ENCODE data around the gene EOGT.

Gene EOGT

GRCh38 chr3:69048990-69049389 lies 35.5 kb upstream of the EOGT start:
- no peak overlapping the region for H3K4me3 ChIP-seq (replicated peaks; ENCODE audit: low read depth, low read length)
- TF ChIP-seq CTCF (IDR thresholded peaks at IDR 0.05; ENCODE audit: low read length, missing control alignments) = no peak
- DNase-seq (ENCODE audit: low read depth) = no peak

DNA sequence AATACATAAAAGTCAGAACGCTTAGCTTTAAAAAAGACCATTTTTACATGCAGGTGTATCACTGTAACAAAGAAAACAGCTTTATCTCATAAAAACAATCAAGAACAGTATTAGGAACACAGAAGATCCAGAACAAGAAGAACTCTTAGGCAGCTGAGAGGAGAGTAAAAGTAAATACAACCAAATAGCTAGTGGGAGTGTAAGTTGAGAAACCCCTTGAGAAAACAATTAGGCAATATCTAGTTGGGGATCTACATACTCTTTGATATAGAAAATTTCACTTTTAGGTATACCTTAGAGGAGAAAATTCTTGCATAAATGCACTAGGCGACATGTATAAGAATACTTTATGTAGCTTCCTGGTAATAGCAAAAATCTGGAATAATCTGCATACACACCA lies 31.1 kb upstream of the EOGT start:
- peak; percentile 18 for DNase-seq (ENCODE audit: low read depth)
- no peak overlapping the region for H3K4me3 ChIP-seq (replicated peaks; ENCODE audit: low read depth, low read length)
- no peak for TF ChIP-seq CTCF (IDR thresholded peaks at IDR 0.05; ENCODE audit: low read length, missing control alignments)

DNA sequence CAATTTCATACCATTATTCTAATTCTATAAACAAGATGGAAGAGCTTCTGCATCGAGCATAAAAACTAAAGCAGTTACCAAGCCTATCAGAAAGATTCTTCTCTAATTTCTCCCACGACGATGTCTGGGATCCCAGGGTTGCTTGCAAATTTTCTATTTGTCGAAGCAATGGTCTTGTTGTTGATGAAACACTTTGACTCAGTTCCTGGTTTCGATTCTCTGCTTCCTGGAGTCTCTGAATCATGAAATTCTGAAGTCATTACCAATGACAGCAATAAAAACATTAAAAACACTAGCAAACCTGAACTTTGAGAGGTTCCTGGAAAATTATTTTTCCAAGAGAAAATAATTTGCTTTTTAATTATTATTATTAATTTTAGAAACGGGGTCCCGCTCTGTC lies 20.0 kb upstream of the EOGT start:
- no peak for TF ChIP-seq CTCF (IDR thresholded peaks at IDR 0.05; ENCODE audit: low read length, missing control alignments)
- peak; percentile 75 for DNase-seq (ENCODE audit: low read depth)
- no peak overlapping the region for H3K4me3 ChIP-seq (replicated peaks; ENCODE audit: low read depth, low read length)

DNA sequence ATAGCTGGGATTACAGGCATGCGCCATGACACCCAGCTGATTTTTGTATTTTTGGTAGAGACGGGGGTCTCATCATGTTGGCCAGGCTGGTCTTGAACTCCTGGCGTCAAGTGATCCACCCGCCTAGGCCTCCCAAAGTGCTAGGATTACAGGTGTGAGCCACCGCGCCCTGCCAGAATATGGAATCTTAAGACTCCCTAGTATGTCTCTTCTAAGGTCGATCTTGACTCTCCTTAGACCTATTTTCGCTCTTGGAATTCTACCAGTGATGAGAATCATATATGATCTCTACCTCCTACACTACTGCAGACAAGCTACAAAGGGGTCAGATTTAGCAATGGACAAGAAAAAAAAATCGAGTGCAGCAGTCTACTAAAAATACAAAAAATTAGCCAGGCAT lies 19.3 kb upstream of the EOGT start:
- no peak for DNase-seq (ENCODE audit: low read depth)
- H3K4me3 ChIP-seq (replicated peaks; ENCODE audit: low read depth, low read length) = no peak overlapping the region
- no peak for TF ChIP-seq CTCF (IDR thresholded peaks at IDR 0.05; ENCODE audit: low read length, missing control alignments)

- TF ChIP-seq CTCF (IDR thresholded peaks at IDR 0.05; ENCODE audit: low read length, missing control alignments) = no peak
- peak; percentile 58 for DNase-seq (ENCODE audit: low read depth)
- H3K4me3 ChIP-seq (replicated peaks; ENCODE audit: low read depth, low read length) = no peak overlapping the region
Observed at GRCh38 chr3:69032142-69032541, 18.7 kb upstream of the EOGT start.

DNA sequence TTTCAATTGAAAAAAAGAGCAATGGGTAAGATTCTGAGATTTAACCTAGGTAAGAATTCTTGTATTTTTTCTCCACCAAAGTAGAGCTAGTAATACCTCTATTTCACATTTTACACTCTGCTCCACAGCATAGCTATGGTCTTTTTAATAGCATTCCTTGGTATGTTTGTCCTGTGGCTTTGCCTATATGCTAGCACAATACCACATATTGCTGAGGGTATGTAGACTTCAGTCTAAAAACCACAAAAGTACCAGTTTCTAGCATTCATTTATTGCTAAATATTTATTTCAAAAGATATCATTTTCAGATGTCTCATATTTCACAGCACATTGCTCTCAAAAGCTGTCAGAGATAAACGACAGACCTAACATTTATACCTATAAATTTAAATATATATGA lies 18.2 kb upstream of the EOGT start:
- TF ChIP-seq CTCF (IDR thresholded peaks at IDR 0.05; ENCODE audit: low read length, missing control alignments) = no peak
- no peak for DNase-seq (ENCODE audit: low read depth)
- no peak overlapping the region for H3K4me3 ChIP-seq (replicated peaks; ENCODE audit: low read depth, low read length)

DNA sequence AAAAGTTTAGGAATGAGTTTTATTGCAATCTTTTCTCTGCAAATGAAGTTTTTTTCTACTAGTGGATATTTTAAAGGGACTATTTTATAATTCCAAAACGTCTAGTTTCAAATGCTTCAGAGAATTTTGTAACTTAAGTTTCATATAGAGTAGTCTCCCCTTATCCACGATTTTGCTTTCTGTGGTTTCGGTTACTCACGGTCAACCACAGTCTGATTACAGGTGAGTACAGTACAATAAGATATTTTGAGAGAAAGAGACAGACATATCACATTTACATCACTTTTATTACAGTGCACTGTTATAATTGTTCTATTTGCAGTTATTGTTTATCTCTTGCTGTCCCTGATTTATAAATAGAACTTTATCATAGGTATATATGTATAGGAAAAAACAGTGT lies 7.4 kb upstream of the EOGT start:
- DNase-seq (ENCODE audit: low read depth) = no peak
- TF ChIP-seq CTCF (IDR thresholded peaks at IDR 0.05; ENCODE audit: low read length, missing control alignments) = no peak
- no peak overlapping the region for H3K4me3 ChIP-seq (replicated peaks; ENCODE audit: low read depth, low read length)
